HUES48 (cell line): ENCODE results near the gene APOL1.

Experiments used
- H3K27ac ChIP-seq: one replicate; pipeline ENCODE4 v1.7.0; 2013; ENCODE audit warnings: low read depth, low read length, inconsistent platforms
- H3K27me3 ChIP-seq: 2 replicates; pipeline ENCODE4 v1.6.1; 2013; ENCODE audit warnings: mild to moderate bottlenecking, low read length; ENCODE audit not compliant: control insufficient read depth, insufficient read depth
- H3K36me3 ChIP-seq: 2 replicates; pipeline ENCODE4 v1.6.1; 2013; ENCODE audit warnings: low read length; ENCODE audit not compliant: control insufficient read depth, insufficient read depth
- H3K4me1 ChIP-seq: 2 replicates; pipeline ENCODE4 v1.6.1; 2013; ENCODE audit warnings: mild to moderate bottlenecking, low read length; ENCODE audit not compliant: control insufficient read depth, insufficient read depth
- H3K4me3 ChIP-seq: 2 replicates; pipeline ENCODE4 v1.5.1; 2013; ENCODE audit warnings: mild to moderate bottlenecking, low read depth, low read length
- H3K9ac ChIP-seq: 2 replicates; pipeline ENCODE4 v1.6.1; 2013; ENCODE audit warnings: mild to moderate bottlenecking, low read depth, low read length, moderate library complexity
- H3K9me3 ChIP-seq: 2 replicates; pipeline ENCODE4 v1.6.1; 2013; ENCODE audit warnings: low read length; ENCODE audit not compliant: control insufficient read depth, insufficient read depth

APOL1 gene

DNA sequence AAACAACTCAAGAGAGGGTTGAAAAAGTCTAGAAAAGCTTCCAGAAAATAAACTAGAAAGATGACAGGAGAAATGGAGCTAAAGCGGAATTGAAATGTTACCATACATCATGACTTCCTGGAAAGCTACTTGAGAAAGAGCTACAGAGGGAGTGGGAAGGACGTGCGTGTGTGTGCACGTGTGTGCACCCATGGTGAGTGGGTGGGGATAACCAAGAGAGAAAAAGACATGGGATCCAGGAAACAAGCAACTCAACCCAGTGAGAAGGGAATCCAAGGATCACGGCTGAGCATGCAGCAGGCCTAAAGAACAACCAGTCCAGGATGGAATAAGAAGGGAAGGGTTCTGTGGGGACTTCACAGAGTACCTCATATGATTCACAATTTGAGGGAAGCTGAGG, 21.6 kb downstream of the APOL1 start:
- Histone ChIP-seq H3K9ac (no peak overlapping the region), H3K4me3 (no peak overlapping the region), H3K4me1 (peaks cover 4% of the 10 kb centered on the region; the same call in 1 of the 2 replicates), H3K9me3 (no peaks in the 10 kb centered on the region), H3K27ac (no peak overlapping the region), H3K36me3 (no peaks in the 10 kb centered on the region), H3K27me3 (no peaks in the 10 kb centered on the region)

DNA sequence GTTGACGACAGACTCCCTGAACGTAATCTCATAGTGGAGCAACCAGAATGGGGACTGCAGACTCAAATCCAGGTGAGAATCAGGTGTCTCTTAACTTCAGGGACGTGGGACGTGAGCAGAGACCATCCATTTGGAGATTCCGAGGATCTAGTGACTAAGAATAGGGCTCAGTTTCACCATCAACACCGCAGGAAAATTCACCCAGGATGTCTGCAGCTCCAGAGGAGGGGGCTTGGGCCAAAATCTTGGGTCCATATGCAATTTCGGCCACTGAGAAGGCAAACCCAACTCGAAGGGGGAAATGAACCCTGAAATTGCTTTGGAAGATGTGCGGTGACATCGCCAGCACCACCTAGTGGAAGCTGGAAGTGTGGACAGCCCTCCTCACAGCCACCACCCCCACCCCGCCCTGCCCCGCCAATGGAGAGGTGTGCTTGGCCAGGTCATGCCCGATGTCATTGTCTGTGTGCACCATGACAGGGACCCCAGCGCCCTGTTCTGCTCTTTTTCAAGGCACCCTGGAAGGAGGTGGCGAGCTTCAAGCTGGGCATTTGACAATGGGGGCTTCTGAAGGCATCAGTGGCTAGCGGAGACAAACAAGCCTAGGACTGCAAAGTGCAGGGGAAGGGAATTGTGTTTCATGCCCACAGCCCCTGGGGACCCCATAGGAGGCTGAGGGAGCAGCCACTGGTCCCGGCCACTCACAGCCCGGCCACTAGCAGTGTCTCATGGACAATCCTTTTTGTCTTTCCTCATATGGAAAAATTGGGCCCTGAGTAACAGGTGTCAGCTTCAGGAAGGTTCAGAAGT, 24.8 kb downstream of the APOL1 start:
- Histone ChIP-seq H3K9ac (no peak overlapping the region), H3K27ac (peak overlapping the region; percentile 27), H3K36me3 (peaks cover 21% of the 10 kb centered on the region), H3K4me3 (no peak overlapping the region), H3K27me3 (no peaks in the 10 kb centered on the region), H3K4me1 (peaks cover 4% of the 10 kb centered on the region; the same call in 1 of the 2 replicates), H3K9me3 (no peaks in the 10 kb centered on the region)

DNA sequence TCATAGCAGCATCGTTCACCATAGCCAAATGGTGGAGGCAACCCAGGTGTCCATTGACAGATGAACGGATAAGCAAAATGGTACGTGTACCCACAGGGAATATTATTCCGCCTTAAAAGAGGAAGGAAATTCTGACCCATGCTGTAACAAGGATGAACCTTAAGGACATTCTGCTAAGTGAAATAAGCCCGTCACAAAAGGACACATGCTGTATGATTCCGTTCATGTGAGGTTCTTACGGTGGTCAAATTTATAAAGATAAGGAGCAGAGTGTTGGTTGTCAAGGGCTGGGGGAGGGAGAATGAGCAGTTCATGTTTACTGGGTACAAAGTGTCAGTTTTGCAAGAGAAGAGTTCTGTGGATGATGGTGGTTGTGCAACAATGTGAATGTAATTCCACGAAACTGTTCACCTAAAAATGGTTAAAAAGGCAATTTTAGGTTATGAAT, 26.3 kb downstream of the APOL1 start:
- Histone ChIP-seq H3K9ac (no peak overlapping the region), H3K27me3 (no peaks in the 10 kb centered on the region)

DNA sequence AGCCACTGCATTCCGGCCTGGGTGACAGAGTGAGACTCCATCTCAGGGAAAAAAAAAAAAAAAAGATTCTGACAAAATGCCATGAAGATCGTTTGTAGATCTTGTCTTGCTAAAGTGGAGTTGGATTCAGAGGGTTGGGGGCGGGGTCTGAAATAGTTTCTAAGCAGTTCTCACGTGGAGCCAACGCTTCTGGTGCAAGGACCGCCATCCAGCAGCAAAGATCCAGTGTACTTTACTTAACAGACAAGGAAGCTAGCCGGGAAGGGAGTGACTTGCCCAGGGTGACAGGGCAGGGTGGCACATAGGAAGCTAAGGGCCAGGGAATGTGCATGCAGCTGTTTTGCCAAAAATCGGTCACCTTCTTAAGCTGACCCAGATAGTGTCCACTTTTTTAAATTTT, 27.4 kb downstream of the APOL1 start:
- Histone ChIP-seq H3K27ac (no peak overlapping the region), H3K36me3 (peaks cover 47% of the 10 kb centered on the region), H3K4me3 (no peak overlapping the region), H3K4me1 (peaks cover 4% of the 10 kb centered on the region; the same call in 1 of the 2 replicates), H3K27me3 (no peaks in the 10 kb centered on the region), H3K9ac (no peak overlapping the region), H3K9me3 (no peaks in the 10 kb centered on the region)

More for the DNA sequence above, 26.3 kb downstream of the APOL1 start:
- Histone ChIP-seq H3K27ac (no peak overlapping the region), H3K36me3 (peaks cover 36% of the 10 kb centered on the region), H3K9me3 (no peaks in the 10 kb centered on the region), H3K4me1 (peaks cover 4% of the 10 kb centered on the region; the same call in 1 of the 2 replicates), H3K4me3 (no peak overlapping the region)

DNA sequence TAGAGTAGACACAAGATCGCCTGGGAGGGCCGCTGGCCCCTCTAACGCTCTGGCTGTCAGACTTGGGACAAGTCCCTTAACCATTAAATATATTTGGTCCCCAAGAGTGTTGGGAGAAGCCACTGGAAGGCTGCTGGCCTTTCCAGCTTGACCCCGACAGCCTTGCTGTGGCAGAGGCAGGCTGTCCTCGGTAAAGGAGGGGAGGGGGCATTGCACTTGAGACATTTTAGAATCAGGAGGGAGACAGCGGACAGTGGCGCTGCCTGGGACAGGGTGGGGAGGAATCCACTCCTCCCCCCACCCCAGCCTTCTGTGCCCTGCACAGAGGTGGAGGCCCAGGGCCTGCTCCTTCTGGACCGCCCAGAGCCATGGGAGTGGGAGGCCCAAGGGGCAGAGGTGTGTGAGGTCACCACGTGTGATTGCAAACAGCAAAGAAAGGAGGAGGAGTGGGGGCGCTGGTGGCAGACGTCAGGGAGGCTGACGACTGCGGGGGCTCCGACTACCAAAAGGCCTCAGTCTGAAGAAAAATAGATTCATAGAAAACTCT, 28.9 kb downstream of the APOL1 start:
- Histone ChIP-seq H3K9me3 (no peaks in the 10 kb centered on the region), H3K27ac (no peak overlapping the region), H3K9ac (no peak overlapping the region), H3K4me1 (peaks cover 7% of the 10 kb centered on the region; the same call in 1 of the 2 replicates), H3K36me3 (peaks cover 61% of the 10 kb centered on the region), H3K4me3 (no peak overlapping the region), H3K27me3 (no peaks in the 10 kb centered on the region)

DNA sequence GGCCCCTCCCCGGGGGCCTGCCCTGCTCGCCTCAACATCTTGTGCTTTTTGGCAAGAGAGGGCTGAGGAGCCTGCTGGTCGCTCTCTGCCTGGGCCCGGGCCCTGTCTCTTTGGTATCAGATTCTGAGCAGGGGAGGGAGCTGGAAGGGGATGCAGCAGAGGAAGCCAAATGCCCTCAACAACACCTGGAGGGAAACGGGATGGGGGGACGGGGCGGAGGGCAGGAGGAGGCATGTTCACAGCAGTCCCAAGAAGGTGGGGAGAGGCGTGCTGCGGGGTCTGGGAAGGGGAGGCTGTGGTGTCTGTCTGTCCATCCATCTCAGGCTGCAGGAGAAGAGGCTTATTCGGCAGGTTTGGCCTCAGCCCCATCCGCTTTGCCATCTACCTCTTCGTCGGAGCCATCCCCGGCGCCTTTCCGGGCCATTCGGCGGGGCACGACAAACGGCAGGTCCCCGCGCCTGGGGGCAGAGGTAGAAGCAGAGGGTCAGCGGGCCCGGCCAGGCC, 29.4 kb downstream of the APOL1 start:
- Histone ChIP-seq H3K27ac (no peak overlapping the region), H3K4me1 (peaks cover 5% of the 10 kb centered on the region; the same call in 1 of the 2 replicates), H3K9me3 (no peaks in the 10 kb centered on the region), H3K27me3 (no peaks in the 10 kb centered on the region), H3K36me3 (peaks cover 65% of the 10 kb centered on the region), H3K9ac (no peak overlapping the region), H3K4me3 (no peak overlapping the region)

DNA sequence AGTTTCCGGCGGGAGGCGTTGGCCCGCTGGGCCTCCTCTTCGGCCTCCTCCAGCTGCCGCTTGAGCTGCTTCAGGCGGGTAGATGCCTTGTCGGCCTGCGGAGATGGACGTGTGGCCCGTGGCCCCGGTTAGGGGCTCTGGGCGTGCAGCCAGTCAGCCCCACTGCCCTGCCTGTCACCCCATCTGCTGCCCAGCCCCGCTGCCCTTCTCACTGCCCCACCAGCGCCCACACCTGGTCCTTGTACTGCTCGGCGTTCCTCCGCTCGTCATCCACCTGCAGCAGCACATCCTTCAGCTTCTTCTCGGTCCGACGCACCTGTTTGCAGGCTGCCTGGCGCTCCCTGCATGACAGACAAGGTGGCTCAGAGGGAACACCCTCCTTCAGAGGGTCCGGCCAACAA, 31.2 kb downstream of the APOL1 start:
- Histone ChIP-seq H3K4me1 (peaks cover 4% of the 10 kb centered on the region; the same call in 1 of the 2 replicates), H3K4me3 (no peak overlapping the region), H3K36me3 (peaks cover 81% of the 10 kb centered on the region), H3K27ac (no peak overlapping the region), H3K27me3 (no peaks in the 10 kb centered on the region), H3K9ac (no peak overlapping the region), H3K9me3 (no peaks in the 10 kb centered on the region)

DNA sequence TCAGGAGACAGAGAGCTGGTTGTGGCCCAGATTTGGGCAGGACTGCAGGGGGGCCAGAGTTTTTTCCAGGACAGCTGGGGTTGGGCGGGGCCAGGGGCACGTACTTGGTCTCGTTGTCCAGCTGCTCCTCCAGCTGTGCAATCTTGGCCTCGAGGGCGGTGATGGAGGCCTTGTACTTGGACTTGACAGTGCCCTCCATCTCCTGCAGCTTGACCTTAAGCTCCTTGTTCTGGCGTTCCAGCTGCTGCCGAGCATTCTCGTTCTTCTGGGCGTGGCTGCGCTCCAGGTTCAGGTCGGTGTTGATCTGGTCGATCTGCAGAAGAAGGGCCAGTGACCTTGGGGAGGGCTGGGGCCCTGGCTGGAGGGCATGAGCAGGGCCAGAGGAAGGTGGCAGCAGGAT, 32.1 kb downstream of the APOL1 start:
- no peak overlapping the region for H3K4me3 ChIP-seq
- no peaks in the 10 kb centered on the region for H3K27me3 ChIP-seq
- H3K9me3 ChIP-seq = no peaks in the 10 kb centered on the region
- peaks cover 90% of the 10 kb centered on the region for H3K36me3 ChIP-seq
- no peak overlapping the region for H3K9ac ChIP-seq
- peaks cover 4% of the 10 kb centered on the region; the same call in 1 of the 2 replicates for H3K4me1 ChIP-seq
- no peak overlapping the region for H3K27ac ChIP-seq

DNA sequence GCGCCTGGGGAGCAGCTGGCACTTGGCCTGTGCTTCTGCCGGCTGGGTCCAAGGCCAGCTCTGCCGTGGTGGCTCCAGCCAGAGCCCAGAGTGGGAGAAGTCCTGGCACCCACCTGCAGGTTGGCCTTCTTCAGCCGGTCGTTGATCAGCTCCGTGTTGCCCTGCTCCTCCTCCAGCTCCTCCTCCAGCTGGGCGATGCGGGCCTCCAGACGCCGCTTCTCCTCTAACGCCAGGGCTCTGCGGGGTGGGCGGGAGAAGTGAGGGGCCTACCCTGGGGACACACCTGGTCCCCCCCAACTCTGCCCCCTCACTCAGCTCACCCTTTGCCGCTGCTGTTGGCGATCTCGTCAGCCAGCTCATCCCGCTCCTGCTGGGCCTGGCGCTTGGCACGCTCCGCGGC, 32.6 kb downstream of the APOL1 start:
- no peak overlapping the region for H3K9ac ChIP-seq
- H3K9me3 ChIP-seq = no peaks in the 10 kb centered on the region
- no peak overlapping the region for H3K4me3 ChIP-seq

DNA sequence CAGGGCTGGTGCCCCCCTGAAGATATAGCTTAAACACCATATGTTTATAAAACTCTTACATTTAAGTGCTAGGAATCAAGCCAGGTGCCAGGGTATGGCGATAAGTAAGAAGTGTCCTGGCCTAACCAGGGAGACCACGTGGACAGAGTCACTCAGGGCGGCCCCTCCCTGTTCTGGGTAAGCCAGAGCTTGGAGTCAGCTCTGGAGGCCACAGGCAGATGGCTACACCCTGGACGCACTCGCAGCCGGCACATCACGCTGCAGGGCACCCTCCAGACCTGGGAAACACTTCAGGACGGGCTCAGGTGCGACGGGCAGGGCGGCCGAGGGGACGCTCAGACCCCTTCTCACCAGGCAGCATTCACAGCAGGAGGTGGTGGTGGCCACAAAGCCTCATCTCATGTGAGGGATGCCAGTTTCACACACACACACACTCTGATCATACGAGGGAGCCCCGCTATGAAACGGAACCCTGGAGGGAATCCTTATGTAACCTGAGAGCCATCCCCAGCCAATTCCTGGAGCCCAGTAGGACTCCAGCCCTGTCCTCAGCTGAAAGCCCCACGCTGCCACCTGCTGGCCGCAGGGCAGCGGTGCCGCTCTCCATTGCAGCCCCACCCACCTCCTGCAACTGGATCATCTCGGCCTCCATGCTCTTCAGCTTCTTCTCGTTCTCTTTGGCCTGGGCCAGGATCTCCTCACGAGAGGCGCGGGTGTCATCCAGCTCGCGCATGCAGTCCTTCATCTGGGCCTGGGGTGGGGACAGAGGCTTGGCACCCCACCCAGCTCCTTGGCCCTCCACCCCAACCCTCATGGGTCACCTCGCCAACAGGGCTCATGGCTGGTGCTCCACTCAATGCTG, 33.4 kb downstream of the APOL1 start:
- peaks cover 83% of the 10 kb centered on the region for H3K36me3 ChIP-seq
- peaks cover 4% of the 10 kb centered on the region; the same call in 1 of the 2 replicates for H3K4me1 ChIP-seq
- no peaks in the 10 kb centered on the region for H3K9me3 ChIP-seq
- no peak overlapping the region for H3K9ac ChIP-seq
- peak overlapping the region; percentile 28 for H3K27ac ChIP-seq
- H3K4me3 ChIP-seq = no peak overlapping the region
- no peaks in the 10 kb centered on the region for H3K27me3 ChIP-seq

More for the DNA sequence above, 32.6 kb downstream of the APOL1 start:
- peaks cover 4% of the 10 kb centered on the region; the same call in 1 of the 2 replicates for H3K4me1 ChIP-seq
- no peaks in the 10 kb centered on the region for H3K27me3 ChIP-seq
- H3K36me3 ChIP-seq = peaks cover 88% of the 10 kb centered on the region
- H3K27ac ChIP-seq = no peak overlapping the region
